ENCODE data around the gene KRT33A.

DNA sequence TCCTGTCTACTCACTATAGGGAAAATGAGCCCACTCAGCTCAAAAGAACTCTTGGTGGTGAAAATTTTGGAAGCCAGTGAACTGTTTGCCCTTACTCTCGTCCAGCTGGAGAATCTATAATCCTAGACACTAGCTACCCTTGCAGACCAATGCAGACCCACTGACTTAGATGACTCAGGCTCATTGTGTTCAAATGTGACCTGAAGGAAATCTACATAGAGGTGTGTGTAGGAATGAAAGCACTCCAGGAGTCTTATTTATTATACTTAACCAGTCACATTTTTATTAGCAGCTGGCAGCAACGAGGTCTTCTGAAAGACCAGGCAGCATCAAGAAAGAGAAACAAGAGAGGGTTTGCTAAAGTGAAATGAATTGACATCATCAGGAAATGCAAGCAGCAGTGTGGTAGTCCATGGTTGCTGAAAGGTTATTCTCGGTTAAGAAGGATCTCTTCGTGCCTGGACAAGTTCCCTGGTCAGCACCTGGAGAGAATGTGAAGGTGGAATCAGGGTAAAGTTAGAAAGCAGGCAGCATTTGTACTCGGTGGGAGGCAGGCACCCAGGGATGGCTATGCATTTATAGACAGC is 49.3 kb downstream of the KRT33A start:
- TF ChIP-seq, protein P1, sequence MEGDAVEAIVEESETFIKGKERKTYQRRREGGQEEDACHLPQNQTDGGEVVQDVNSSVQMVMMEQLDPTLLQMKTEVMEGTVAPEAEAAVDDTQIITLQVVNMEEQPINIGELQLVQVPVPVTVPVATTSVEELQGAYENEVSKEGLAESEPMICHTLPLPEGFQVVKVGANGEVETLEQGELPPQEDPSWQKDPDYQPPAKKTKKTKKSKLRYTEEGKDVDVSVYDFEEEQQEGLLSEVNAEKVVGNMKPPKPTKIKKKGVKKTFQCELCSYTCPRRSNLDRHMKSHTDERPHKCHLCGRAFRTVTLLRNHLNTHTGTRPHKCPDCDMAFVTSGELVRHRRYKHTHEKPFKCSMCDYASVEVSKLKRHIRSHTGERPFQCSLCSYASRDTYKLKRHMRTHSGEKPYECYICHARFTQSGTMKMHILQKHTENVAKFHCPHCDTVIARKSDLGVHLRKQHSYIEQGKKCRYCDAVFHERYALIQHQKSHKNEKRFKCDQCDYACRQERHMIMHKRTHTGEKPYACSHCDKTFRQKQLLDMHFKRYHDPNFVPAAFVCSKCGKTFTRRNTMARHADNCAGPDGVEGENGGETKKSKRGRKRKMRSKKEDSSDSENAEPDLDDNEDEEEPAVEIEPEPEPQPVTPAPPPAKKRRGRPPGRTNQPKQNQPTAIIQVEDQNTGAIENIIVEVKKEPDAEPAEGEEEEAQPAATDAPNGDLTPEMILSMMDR (conservative IDR thresholded peaks at IDR 0.05; ENCODE audit: low read depth, low read length) = no peak
- TF ChIP-seq EZH2 (IDR thresholded peaks at IDR 0.05; ENCODE audit: borderline replicate concordance, low read depth, low read length, poor library complexity, severe bottlenecking) = no peak
